IPS-18a (cell line): ENCODE results near the gene C20orf96.
"Not testable (repeated sequence)": the region's sequence is repeated elsewhere in the genome, so short reads cannot be mapped to it uniquely, and the experiment has no call there.

ENCODE experiments used
- H3K27ac ChIP-seq: one replicate; pipeline ENCODE4 v1.5.1; 2013; ENCODE audit warnings: low read length
- H3K27me3 ChIP-seq: one replicate; pipeline ENCODE4 v1.6.1; 2013; ENCODE audit warnings: mild to moderate bottlenecking, low read length; ENCODE audit not compliant: control insufficient read depth, insufficient read depth
- H3K36me3 ChIP-seq: one replicate; pipeline ENCODE4 v1.6.1; 2013; ENCODE audit warnings: low read depth, low read length; ENCODE audit not compliant: control insufficient read depth
- H3K4me1 ChIP-seq: one replicate; pipeline ENCODE4 v1.6.1; 2013; ENCODE audit warnings: low read depth, low read length; ENCODE audit not compliant: control insufficient read depth
- H3K4me3 ChIP-seq: one replicate; pipeline ENCODE4 v1.5.1; 2013; ENCODE audit warnings: low read length
- H3K9ac ChIP-seq: one replicate; pipeline ENCODE4 v1.6.1; 2013; ENCODE audit warnings: mild to moderate bottlenecking, low read length, moderate library complexity
- H3K9me3 ChIP-seq: one replicate; pipeline ENCODE4 v1.6.1; 2013; ENCODE audit warnings: low read depth, low read length; ENCODE audit not compliant: control insufficient read depth

C20orf96 gene

DNA sequence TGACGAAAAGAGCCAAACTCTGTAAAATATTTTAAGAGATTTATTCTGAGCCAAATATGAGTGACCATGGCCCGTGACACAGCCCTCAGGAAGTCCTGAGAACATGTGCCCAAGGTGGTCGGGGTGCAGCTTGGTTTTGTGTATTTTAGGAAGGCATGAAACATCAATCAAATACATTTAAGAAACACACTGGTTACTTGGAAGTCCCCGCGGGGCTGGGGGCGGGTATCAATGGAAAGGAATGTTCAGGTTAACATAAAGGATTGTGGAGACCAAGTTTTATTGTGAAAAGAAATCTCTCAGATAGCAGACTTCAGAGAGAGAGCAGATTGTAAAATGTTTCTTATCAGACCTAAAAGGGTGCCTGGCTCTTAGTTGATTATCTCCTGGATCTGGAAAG, 37.1 kb downstream of the C20orf96 start:
- H3K27ac ChIP-seq, H3K9me3 ChIP-seq, H3K36me3 ChIP-seq, H3K4me3 ChIP-seq, H3K4me1 ChIP-seq, H3K9ac ChIP-seq: not testable (repeated sequence)
- peaks cover 97% of the 10 kb centered on the region for H3K27me3 ChIP-seq

GRCh38 chr20:252801-253200, 37.7 kb downstream of the C20orf96 start:
- Histone ChIP-seq H3K36me3 (no peaks in the 10 kb centered on the region), H3K27ac (no peak overlapping the region), H3K9me3 (no peaks in the 10 kb centered on the region), H3K27me3 (peaks cover 97% of the 10 kb centered on the region), H3K9ac (no peak overlapping the region), H3K4me3 (no peak overlapping the region), H3K4me1 (peaks cover 9% of the 10 kb centered on the region)

DNA sequence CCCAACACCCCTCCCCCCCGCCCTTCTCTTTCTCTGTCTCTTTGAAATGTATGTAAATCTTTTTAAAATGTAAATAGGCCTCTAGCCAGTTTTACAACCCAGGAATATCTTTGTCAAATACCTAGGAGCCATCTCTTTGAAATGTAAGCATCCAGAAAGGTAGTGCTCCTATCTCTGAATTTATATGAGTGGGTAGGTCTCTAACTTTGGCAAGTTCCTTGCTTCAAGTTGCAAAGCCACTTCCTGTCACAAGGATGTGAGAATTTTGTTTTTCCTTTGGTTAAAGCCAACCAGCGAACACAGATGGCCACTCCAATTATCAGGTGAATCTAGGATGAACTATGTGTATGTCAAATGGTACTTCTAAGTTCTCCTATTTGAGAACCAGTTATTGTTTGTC, 39.2 kb downstream of the C20orf96 start:
- no peaks in the 10 kb centered on the region for H3K9me3 ChIP-seq
- no peak overlapping the region for H3K27ac ChIP-seq
- peaks cover 97% of the 10 kb centered on the region for H3K27me3 ChIP-seq
- no peaks in the 10 kb centered on the region for H3K36me3 ChIP-seq
- H3K4me1 ChIP-seq, result peaks cover 9% of the 10 kb centered on the region
- H3K9ac ChIP-seq, result no peak overlapping the region
- H3K4me3 ChIP-seq, result no peak overlapping the region

DNA sequence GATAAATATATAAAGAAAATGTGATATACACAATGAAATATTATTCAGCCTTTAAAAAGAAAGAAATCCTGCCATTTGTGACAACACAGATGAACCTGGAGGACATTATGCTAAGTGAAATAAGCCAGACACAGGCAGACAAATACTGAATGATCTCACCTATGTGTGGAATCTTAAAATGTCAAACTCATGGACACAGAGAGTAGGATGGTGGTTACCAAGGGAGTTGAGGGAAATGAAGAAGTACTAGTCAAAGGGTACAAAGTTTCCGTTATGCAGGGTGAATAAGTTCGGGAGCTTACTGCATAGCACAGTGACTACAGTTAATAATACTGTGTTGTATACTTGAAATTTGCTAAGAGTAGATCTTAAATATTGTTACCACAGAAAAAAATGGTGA, 47.6 kb downstream of the C20orf96 start:
- H3K9ac ChIP-seq, result no peak overlapping the region
- H3K4me1 ChIP-seq, result no peaks in the 10 kb centered on the region
- H3K4me3 ChIP-seq, result no peak overlapping the region
- H3K27me3 ChIP-seq, result peaks cover 47% of the 10 kb centered on the region
- H3K36me3 ChIP-seq, result no peaks in the 10 kb centered on the region
- no peak overlapping the region for H3K27ac ChIP-seq
- H3K9me3 ChIP-seq, result no peaks in the 10 kb centered on the region

DNA sequence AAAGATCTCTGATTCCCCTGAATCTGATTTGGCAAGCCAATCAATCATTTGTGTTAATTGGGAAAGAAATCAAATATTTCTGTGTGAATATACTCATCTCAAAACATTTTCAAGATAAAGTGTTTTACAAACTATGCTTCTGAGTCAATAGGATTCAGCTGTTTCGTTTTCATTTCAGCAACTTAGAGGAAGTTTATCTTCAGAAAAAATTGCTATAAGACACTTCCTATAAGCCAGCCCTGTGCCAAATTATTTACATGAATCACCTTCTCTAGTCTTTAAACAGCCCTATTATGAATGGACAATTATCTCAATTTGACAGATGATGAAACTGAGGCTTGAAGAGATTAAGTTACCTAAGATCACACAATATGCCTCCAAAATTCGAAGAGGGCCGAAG, 52.6 kb downstream of the C20orf96 start:
- Histone ChIP-seq H3K9me3 (no peaks in the 10 kb centered on the region), H3K27me3 (peaks cover 12% of the 10 kb centered on the region), H3K4me1 (no peaks in the 10 kb centered on the region), H3K9ac (no peak overlapping the region), H3K4me3 (no peak overlapping the region), H3K36me3 (no peaks in the 10 kb centered on the region), H3K27ac (no peak overlapping the region)

DNA sequence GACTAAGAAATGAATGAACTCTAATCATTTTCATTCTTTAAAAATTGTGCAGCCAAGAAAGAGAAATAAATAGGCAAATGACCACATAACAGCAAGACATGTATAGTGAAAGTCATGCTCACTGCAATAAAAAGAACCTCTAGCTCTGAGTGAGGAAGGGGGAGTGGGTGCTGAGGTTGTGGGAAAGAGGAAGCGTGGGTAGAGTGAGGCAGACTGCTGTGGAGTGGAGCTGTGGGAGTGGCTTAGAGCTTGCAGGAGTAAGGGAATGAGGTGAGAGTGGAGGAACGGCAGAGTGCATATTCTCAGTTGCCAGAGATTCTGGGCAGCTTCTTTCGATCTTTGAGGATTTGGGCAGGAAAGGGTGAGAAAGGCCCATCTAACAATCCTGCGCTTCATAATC, 53.1 kb downstream of the C20orf96 start:
- no peak overlapping the region for H3K9ac ChIP-seq
- H3K9me3 ChIP-seq, result no peaks in the 10 kb centered on the region
- peaks cover 7% of the 10 kb centered on the region for H3K27me3 ChIP-seq
- no peaks in the 10 kb centered on the region for H3K36me3 ChIP-seq
- H3K4me1 ChIP-seq, result no peaks in the 10 kb centered on the region
- no peak overlapping the region for H3K4me3 ChIP-seq
- no peak overlapping the region for H3K27ac ChIP-seq

GRCh38 chr20:235891-236290, 54.7 kb downstream of the C20orf96 start:
- H3K4me1 ChIP-seq, result no peaks in the 10 kb centered on the region
- no peak overlapping the region for H3K9ac ChIP-seq
- H3K36me3 ChIP-seq, result no peaks in the 10 kb centered on the region
- no peaks in the 10 kb centered on the region for H3K27me3 ChIP-seq
- H3K4me3 ChIP-seq, result no peak overlapping the region
- H3K9me3 ChIP-seq, result no peaks in the 10 kb centered on the region
- H3K27ac ChIP-seq, result no peak overlapping the region

DNA sequence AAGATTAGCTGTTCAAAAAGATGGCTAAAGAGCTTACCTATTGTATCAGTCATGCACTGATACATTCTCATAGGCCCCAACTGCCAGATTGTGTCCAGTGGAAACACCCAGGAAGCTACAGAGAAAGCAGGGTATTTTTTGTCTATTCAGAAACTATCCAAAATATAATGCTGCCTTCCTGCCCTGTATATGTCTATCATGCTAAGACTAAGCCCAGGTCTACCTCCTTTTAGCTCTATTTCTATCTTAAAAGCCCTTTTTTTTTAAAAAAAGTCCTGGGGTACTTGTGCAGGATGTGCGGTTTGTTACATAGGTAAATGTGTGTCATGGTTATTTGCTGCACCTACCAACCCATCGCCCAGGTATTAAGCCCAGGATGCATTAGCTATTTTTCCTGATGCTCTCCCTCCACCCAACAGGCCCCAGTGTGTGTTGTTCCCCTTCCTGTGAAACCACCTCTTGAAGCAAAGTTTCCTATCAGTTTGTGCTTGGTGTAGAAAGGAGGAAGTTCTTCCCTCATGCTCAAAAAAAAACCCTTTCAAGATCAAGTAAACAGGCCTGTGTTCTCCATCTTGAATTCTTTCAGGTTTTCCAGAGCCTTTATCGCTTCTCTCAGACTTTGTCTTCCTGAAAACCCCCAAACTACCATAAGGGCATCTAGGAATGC, 63.0 kb downstream of the C20orf96 start:
- H3K9me3 ChIP-seq, result no peaks in the 10 kb centered on the region
- no peak overlapping the region for H3K27ac ChIP-seq
- H3K9ac ChIP-seq, result no peak overlapping the region
- H3K27me3 ChIP-seq, result peaks cover 4% of the 10 kb centered on the region
- H3K36me3 ChIP-seq, result no peaks in the 10 kb centered on the region
- no peak overlapping the region for H3K4me3 ChIP-seq
- H3K4me1 ChIP-seq, result no peaks in the 10 kb centered on the region

DNA sequence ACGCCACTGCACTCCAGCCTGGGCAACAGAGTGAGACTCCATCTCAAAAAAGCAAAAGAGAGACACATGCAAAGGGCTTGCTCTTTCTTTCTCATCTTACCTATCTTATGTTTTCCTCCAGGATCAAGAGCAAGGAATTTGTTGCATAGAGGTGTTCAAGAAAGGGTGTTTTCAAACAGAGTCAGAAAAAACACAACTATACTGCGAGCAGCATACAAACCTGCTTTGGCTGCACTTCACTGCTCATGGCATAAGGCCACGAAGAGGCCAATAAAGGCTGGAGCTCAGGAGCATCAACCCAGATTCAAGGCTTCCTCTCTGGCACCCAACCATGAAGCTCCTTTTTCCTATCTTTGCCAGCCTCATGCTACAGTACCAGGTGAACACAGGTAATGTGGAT, 63.6 kb downstream of the C20orf96 start, which contains the start of gene DEFB129:
TSS of gene DEFB129 (plus strand) at position 301 of the 400 bp plus-strand sequence. CDS start at position 332, 31 bp downstream.
- Histone ChIP-seq H3K4me1 (no peaks in the 10 kb centered on the region), H3K4me3 (no peak within 1 kb of the TSS), H3K9ac (no peak within 1 kb of the TSS), H3K27ac (no peak within 1 kb of the TSS), H3K27me3 (peaks cover 5% of the 10 kb centered on the region), H3K36me3 (no peaks in the 10 kb centered on the region), H3K9me3 (no peaks in the 10 kb centered on the region)

DNA sequence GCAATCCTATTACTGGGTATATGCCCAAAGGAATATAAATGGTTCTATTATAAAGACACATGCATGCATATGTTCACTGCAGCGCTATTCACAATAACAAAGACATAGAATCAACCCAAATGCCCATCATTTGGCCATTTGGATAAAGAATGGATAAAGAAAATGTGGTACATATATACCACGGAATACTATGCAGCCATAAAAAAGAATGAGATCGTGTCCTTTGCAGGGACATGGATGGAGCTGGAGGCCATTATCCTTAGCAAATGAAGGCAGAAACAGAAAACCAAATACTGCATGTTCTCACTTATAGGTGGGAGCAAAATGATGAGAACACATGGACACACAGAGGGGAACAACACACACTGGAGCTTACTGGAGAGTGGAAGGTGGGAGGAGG, 64.7 kb downstream of the C20orf96 start:
- not testable (repeated sequence) for H3K4me3 ChIP-seq, H3K27ac ChIP-seq, H3K9me3 ChIP-seq, H3K27me3 ChIP-seq, H3K9ac ChIP-seq, H3K4me1 ChIP-seq, H3K36me3 ChIP-seq

DNA sequence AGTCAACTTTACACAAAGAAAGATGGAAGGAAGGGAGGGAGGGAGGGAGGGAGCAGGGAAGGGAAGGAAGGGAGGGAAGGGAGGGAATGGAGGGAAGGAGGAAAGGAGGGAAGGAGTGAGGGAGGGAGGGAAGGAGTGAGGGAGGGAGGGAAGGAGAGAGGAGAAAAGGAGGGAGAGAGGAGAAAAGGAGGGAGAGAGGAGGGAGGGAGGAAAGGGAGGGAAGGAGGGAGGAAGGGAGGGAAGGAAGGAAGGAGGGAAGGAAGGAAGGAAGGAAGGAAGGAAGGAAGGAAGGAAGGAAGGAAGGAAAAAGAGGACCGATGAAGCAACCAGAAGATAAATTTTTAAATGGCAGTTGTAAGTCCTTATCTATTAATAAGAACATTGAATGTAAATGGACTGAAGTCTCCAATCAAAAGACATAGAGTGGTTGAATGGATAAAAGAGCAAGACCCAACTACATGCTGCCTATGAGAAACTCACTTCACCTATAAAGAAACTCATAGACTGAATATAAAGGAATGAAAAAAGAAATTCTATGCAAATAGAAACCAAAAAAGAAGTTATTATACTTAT, 69.2 kb downstream of the C20orf96 start:
- Histone ChIP-seq H3K27me3 (peaks cover 17% of the 10 kb centered on the region), H3K9me3 (no peaks in the 10 kb centered on the region), H3K4me3 (no peak overlapping the region), H3K4me1 (no peaks in the 10 kb centered on the region), H3K27ac (no peak overlapping the region), H3K9ac (no peak overlapping the region), H3K36me3 (no peaks in the 10 kb centered on the region)
